GM19455 (cell line): Measurements from ENCODE around the gene TMEM184C.

Experiments used
- ATAC-seq: cut with Tn5 transposase; IDR thresholded peaks from one replicate; pipeline ENCODE4 v1.9.1; 2021; ENCODE audit not compliant: unreplicated experiment

Gene TMEM184C

DNA sequence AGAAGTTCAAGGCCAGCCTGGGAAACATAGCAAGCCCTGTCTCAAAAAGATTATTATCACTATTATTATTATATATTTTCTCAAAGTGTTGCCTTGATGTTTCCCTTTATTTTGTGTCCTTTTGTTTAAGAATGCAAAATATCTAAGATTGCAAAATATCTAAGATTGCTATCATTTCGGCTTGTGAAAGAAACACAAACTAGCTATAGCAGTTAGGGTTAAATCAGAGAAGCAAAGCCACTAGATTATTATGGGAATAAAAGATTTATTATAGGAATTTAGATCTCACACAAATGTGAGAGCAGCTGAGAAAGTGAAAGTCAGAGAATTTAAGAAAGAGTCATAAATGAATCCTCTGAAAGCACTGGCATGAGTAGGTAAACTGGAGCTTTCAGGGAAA is 18.0 kb upstream of the TMEM184C start:
- ATAC-seq = no peak

DNA sequence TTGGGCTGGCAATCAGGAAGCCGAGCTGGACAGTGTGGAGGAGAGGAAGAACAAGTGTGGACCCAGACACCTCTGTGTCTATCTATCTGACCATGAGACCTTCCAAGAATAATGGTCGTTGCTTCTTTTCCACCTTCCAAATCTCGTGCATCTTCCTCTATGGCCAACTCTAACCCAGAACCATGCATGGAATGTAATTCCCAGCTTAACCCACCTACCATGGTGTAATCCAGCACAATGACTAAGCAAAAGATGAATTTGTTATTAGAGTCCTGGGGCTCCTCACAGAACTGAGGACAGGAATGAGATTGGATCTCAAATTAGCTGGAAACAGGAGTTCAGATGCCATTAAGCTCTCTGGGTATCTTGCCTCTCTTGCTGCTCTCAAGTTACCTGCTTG is 17.4 kb upstream of the TMEM184C start:
- no peak for ATAC-seq

DNA sequence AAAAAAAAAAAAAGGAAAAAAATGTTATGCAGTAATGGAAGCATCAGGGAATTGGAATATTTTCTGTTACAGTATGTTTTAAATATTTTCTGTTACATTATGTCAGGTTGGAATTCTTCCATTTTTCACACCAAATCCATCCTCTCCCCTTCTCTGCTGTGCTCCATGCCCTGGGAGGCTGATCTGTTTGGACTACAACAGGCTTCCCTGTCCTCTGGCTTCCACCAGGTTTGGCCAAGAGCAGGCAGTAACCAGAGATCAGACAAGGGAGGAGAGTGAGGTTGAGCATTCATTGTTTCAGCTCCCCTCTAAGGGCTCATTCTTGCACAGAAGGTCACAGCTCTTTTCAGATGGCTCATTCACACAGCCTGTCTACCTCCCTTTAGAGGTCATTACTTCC is 11.7 kb upstream of the TMEM184C start:
- no peak for ATAC-seq

DNA sequence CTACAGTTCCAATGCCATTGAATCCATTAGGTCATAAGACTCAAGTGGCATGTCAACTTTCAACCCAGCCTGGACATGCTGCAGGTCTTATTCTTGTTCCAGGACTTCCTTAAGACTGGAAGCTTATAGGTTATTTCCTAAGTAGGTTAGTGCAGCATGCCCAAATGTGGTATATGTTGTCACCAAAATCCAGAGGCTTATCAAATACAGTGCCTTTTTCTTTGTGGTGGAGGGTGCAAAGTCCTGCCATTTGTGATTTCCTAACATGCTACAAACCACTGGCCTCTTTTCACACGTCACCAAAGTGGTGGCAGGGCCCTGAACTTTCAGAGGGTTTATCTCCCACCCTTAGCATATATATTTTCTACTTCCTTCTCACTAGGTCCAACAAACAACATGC is 9.7 kb upstream of the TMEM184C start:
- no peak for ATAC-seq

DNA sequence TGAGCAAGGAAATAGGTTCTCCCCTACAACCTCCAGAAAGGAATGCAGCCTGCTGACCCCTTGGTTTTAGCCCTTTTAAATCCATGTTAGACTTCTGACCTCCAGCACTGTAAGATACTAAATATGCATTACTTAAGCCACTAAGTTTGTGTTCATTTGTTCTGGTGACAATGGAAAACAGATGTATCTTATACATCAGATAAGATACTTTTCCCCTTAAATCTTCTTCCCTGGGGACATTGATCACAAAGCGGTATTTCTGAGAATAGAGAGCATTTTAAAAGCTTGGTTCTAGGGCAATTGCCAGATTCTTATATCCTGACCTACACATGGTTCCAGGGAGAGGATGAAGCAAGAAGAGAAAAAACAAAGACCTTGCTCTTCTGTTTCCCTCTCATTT is 6.5 kb upstream of the TMEM184C start:
- ATAC-seq = no peak

DNA sequence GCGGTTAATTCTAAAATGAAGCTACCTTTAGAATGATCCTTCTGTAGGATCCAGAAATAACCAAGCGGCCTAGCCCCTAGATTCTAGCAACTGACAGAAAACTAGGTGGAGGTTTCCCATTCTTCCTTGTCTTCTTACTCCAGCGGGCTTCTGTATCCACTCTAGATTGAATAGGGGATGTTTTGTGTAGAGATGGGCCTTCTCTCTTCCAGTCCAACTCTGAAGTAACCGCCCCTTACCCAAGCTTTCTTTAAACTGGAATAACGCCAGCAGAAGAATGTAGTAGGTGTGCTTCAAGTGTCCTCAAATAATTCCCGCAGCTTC is 386 bp upstream of the TMEM184C start:
- peak; percentile 19 for ATAC-seq

DNA sequence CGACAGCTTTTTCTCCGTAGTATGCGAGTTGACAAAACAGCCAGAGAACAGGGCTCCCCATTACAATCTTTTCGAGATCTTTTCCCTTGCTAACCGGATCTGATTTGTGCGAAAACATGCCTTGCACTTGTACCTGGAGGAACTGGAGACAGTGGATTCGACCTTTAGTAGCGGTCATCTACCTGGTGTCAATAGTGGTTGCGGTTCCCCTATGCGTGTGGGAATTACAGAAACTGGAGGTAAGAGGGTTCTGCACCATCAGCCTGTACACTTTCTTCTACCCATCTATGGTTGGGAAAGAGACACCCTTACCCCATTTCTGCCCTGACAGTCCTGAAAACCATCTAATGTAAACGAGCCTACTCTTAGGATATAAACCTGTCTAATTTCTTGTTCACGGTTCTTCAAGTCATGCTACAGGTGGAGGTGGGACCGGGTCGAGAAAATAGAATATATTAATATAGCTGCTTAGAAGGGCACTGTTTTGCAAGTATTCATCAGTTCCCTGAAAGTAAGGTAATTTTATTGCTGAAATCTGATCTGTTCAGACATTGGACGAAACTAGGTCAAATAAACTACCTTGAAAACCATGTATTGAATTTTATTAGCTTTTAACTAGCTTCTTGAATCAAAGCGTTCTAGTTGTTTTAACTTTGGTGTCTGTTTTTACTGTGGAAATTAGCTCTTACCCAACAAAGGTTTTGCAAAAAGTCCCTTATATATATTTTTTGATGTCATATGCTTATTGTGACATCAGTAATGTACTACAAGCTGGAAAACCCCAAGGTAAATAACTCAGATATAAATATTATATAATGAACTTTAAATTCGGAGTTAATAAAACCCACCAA is 869 bp downstream of the TMEM184C start:
- peak; percentile 17 for ATAC-seq

DNA sequence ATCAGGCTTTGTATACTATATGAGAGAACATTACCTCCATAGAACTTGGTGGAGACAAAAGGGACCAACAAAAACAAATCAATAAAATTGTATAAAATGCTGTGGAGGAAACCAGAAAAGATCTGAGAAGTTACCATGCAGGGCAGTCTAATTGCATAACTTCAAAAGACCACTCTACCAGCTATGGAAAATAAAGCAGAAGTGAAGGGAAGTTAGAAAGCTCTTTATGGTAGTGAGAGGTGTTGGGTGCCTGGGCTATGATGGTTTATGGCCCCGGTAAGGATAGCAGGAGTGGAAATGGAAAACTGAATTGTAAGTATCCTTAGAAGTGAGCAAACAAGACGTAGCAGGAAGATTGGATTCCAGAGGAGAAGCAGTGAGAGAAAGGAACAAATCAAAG is 3.1 kb downstream of the TMEM184C start:
- ATAC-seq = no peak

DNA sequence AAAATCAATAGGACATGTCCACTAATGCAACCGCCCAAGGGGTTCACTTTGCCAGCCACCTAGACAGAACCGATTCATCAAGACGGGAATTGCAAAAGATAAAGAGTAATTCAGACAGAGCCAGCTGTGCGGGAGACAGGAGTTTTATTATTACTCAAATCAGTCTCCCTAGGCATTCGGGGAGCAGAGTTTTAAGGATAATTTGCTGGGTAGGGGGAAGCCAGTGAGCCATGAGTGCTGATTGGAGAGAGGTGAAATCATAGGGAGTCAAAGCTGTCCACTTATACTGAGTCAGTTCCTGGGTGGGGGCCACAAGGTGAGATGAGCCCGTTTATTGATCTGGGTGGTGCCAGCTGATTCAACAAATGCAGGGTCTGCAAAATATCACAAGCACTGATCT is 8.5 kb downstream of the TMEM184C start:
- no peak for ATAC-seq

DNA sequence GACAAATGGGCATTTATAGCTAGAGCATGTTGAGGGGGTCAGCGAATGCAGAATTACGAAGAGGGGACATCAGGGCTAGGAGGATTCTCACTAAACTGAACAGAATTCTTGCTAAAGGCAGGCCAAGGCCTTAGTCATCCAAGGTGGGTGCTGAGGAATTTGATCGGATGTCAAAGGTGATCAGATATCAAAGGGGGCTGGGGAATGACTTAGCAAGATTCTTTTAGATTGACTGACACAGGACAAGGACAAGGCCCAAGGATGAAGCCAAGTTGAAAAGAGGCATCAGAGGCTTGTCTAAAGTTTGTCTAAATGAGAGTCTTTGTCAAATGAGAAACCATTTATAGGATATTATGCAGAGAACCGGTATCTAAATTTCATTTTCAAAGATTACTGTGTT is 9.7 kb downstream of the TMEM184C start:
- no peak for ATAC-seq

DNA sequence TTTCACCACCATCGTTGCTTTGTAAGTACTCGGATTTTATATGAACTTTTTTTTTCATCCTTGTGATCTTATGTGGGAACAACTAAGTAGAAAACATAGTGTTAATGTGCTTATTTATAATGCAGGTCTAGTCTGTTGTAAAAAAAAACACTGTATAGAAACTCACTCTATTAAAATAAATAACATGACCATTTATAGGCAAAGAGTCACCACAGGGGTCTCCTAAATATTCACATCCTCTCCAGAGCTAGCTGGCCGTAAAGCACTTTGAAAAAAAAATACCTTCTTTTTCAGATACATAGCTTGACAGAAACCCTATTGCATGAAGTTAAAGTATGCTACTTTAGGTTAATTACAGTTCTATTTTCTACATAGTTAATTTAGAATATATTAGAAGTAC is 11.2 kb downstream of the TMEM184C start:
- ATAC-seq = no peak

DNA sequence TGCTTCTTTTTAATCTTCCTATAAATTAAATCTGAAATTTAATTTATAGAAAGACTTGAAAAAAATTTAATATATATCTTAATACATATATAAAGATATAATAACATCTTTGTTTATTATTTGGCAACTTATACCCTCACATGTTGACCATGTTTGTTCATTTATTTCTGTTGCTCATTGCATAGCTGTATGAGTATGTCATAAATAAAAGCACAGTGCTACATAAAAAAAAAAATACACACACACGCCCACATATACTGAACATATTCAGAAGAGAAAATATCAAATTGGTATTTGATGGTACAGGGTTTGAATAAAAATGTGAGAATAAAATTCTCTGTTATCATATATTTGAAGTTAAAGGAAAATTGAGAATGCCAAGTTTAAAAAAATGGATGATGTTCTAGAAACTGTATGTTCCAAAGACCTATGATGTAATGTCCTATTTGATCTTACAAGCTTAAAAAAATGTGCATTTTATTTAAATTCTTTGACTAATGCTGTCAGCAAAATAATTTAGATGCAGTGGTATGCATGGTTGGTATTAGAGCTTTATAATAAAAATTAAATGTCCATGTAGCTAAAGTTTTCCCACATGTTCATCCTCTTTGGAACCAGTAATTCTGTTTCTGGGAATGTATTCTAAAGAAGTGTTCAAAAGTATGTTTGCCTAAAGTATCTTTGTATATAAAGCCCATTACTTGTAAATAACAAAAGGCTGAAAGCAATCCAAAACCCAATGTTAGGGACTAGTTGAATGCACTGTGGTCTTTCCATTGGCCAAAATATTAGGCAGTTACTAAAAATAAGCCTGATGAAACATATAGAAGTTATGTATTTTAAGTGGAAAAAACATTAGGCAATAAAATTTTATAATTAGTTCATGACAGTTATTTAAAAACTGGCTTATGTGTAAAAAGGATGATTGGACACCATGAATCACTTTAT is 12.9 kb downstream of the TMEM184C start:
- ATAC-seq = no peak

DNA sequence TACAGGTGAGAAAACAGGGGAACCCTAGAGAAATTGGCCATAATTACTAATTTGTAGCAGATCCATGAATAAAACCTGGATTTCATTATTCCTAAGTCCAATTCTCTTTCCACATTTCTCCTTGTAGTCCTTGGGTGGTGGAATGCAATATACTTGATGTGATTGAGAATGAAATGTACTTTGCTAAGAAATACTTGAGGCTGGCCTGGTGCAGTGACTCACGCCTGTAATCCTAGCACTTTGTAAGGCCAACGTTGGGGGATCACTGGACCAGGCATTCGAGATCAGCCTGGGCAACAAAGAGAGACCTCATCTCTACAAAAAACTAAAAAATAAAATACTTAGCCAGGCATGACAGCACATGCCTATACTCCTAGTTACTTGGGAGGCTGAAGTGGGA is 15.9 kb downstream of the TMEM184C start:
- no peak for ATAC-seq

DNA sequence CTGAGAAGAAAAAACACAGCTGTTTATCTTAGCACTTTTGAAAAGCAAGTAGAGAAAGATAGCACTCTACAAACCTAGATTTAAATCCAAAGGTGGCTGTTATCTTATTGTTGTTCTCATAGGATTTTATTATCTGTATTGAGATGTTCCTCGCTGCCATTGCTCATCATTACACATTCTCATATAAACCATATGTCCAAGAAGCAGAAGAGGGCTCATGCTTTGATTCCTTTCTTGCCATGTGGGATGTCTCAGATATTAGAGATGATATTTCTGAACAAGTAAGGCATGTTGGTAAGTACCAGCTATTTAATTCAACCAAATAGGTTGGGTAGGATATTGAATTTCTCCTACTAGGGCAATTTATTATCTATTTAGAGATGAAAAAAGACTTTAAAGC is 16.4 kb downstream of the TMEM184C start:
- no peak for ATAC-seq

DNA sequence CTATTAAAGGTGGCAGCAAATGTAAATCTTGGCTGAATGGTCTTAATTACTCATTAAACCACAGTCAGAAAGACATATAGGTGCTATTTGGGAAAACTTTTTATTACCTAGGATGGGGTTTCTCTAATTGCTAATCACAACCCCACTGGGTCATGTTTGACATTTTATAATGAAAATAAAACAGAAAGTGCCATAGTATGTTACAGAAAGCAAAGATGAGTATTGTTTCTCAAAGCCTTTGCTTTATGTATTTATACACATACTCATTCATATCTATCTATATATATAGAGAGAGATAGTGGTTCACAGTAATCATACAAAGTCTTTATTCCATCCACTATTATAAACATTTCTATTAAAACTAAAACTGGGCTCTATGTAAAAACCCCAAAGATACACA is 18.2 kb downstream of the TMEM184C start:
- no peak for ATAC-seq

DNA sequence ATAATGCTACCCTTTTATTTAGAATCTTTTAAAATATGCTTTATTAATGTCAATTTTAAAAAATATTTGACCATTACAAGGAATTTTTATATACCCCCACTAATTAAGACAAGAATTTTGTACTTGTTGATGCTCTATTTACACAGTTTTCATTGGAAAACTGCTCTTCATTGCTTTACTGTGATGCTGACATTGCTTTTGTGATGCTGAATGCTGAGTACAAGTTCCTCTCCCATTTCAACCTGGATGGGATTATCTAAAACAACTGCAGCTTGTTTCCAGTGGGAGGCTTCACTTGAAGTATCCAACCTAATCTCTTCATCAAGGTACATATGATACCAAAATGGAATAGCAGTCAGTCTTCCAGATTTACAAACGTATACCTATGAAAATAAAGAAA is 21.2 kb downstream of the TMEM184C start:
- ATAC-seq = no peak

DNA sequence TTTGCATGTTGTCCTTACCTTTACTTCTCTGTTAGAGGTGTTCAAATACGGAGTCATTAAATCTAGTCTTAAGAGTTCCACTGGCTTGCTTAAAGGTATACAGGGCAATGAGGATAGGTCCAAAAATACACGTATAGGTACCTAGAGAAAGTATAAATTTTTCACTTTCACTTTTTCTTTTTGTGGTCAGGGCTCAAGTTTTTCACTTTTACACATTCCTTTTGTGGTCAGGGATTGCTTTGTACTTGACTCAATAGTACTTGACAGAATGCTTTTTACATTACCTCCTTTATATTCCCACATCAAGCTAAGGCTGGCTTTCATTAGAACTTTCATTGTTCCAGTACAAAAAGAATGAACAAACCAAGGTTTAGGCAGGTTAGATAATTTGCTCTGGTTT is 21.7 kb downstream of the TMEM184C start:
- ATAC-seq = no peak

DNA sequence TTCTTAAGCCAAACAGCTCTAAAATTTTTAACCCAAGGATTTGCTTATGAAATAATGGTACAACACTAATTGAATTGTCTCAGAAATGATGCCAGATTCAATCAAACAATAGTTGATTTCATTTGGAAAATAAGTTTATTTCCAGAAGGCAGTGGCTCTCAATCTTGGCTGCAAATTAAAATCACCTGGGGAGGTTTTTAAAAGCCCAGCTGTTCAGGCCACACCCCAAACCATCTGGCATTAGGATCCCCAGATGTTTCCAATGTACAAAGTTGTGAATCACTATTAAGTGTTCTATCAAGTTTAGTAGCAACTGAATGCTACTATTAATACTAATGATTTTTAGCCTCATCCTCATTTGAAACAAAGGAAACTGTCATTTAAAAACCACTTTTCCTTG is 22.2 kb downstream of the TMEM184C start:
- no peak for ATAC-seq

DNA sequence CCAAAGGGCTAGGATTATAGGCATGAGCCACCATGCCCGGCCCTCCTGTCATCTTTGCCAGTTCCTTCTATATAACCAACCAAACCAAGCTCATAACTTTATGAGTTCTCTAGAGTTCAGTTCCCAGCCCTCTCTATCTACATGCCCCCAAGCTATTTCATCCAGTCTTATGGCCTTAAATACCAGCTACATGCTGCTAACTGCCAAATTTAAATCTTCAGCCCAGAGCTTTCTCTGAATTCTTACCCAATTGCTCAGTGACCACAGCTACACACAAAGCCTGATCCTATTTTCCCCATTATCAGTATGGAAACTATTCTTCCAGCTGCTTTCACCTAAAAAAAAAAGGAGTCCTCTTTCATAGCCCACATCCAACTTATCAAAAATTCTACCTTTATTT is 23.1 kb downstream of the TMEM184C start:
- ATAC-seq = no peak

DNA sequence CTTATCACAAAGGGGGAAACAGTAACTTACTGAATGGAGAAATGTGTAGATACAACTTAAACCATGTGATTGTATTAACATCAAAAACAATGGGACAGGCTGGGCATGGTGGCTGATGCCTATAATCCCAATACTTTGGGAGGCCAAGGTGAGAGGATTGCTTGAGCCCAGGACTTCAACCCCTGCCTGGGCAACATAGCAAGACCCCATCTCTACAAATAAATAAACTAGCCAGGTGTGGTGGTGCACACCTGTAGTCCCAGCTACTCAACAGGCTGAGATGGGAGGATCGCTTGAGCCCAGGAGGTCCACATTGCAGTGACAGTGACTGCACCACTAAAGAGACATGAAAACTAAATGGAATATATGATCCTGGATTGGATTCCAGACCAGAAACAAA is 26.4 kb downstream of the TMEM184C start:
- no peak for ATAC-seq

DNA sequence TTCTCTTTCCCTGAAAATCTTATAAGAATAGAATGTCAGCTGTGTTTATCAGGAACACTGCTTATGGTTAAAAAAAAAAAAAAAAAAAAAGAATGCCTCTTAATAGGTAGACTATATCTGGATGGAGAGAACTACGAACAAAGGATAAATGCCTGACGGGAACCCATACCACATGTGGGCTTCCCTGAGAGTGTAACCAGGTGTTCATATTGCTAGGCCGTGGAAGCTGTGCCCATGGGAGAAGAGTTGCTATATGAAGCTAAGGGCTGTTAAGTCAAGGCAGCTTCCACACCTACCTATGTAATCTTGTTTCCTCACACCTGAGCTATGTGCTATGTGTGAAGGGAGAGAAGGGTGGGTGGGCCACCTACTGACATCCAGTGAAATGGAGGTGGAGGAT is 27.3 kb downstream of the TMEM184C start:
- ATAC-seq = no peak

DNA sequence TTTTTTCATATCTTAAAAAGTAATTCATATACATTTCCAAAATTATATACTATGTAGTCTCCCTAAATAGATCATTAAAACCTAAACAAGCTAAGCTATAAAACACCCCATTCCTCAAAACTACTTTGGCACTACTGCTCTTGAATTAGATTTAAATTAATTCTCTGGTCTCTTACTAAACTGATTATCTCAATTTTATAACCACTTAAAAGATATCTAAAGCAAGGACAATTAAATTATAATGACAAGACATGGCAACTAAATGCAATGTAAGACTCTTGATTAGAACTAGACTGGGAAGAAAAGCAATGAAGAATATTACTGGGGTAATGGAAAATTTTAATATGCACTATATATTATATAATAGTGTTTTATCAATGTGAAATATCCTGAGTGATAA is 27.9 kb downstream of the TMEM184C start:
- ATAC-seq = no peak
